Lower lobe of right lung (tissue), 2 donors: ENCODE measurements around the gene KIRREL3. TPM values are rescaled to one million over a fixed set of nuclear protein-coding genes. Genes with fewer than 3 reads are reported as not detected.

Source experiments
- ATAC-seq, 2 donors: fragments of 200-7000 bp; cut with Tn5 transposase; one replicate each; pipeline ENCODE4 v1.9.1; 2020 to 2022; ENCODE audit warnings: mild to moderate bottlenecking in 2 of 2, moderate library complexity in 2 of 2
- DNase-seq: peaks from one replicate; pipeline ENCODE4 v3.0.0-alpha.2; 2020
- H3K27ac ChIP-seq: fragments of 200-600 bp; one replicate; pipeline ENCODE4 v1.8.0; 2022
- H3K27me3 ChIP-seq: fragments of 200-600 bp; one replicate; pipeline ENCODE4 v1.8.0; 2022; ENCODE audit warnings: low read depth
- H3K36me3 ChIP-seq: fragments of 200-600 bp; one replicate; pipeline ENCODE4 v1.8.0; 2022; ENCODE audit warnings: mild to moderate bottlenecking
- H3K4me1 ChIP-seq: fragments of 200-600 bp; one replicate; pipeline ENCODE4 v1.8.0; 2022
- H3K4me3 ChIP-seq: fragments of 200-600 bp; one replicate; pipeline ENCODE4 v1.8.0; 2022; ENCODE audit warnings: mild to moderate bottlenecking
- H3K9me3 ChIP-seq: fragments of 200-600 bp; one replicate; pipeline ENCODE4 v1.8.0; 2022
- CTCF ChIP-seq: fragments of 200-600 bp; IDR thresholded peaks from one replicate; pipeline ENCODE4 v1.8.0; 2022; ENCODE audit warnings: antibody characterized with exemption, mild to moderate bottlenecking
- intact Hi-C: fragments of 100-400 bp; cut with DNase I; formaldehyde crosslinking; loops from one replicate; pipeline ENCODE4 v1.11.0; 2022
- total RNA-seq: library from RNA; stranded (reverse); fragmentation: NEBNext Ultra II Directional; extraction: Animal tissue kit (Norgen Biotek cat#: 25700); gene quantifications from one replicate; pipeline ENCODE4 v1.2.1, GENCODE V29; 2021
- donor health status: DM: no; HTN: yes; CAD: no; lungs with severe emphysema.

The KIRREL3 gene
- total RNA-seq, 1 donor from 2014 or later: 0.15 TPM

GRCh38 chr11:126492331-126493082 lies 508.1 kb downstream of the KIRREL3 start:
- H3K36me3 ChIP-seq: no peaks in the 10 kb centered on the region
- DNase-seq (no peak), ATAC-seq (no peak)
- no peaks in the 10 kb centered on the region for H3K9me3 ChIP-seq
- H3K27ac ChIP-seq: no peak overlapping the region
- H3K4me1 ChIP-seq: no peaks in the 10 kb centered on the region
- no peak for TF ChIP-seq CTCF
- intact Hi-C loops: no loop called here
- H3K4me3 ChIP-seq: no peak overlapping the region
- H3K27me3 ChIP-seq: no peaks in the 10 kb centered on the region

GRCh38 chr11:126491092-126491491 lies 509.5 kb downstream of the KIRREL3 start:
- Histone ChIP-seq H3K4me3 (no peak overlapping the region), H3K9me3 (no peaks in the 10 kb centered on the region), H3K27ac (no peak overlapping the region), H3K4me1 (no peaks in the 10 kb centered on the region), H3K27me3 (no peaks in the 10 kb centered on the region), H3K36me3 (no peaks in the 10 kb centered on the region)
- no peak for ATAC-seq
- DNase-seq: no peak
- intact Hi-C loops: no loop called here
- no peak for TF ChIP-seq CTCF

DNA sequence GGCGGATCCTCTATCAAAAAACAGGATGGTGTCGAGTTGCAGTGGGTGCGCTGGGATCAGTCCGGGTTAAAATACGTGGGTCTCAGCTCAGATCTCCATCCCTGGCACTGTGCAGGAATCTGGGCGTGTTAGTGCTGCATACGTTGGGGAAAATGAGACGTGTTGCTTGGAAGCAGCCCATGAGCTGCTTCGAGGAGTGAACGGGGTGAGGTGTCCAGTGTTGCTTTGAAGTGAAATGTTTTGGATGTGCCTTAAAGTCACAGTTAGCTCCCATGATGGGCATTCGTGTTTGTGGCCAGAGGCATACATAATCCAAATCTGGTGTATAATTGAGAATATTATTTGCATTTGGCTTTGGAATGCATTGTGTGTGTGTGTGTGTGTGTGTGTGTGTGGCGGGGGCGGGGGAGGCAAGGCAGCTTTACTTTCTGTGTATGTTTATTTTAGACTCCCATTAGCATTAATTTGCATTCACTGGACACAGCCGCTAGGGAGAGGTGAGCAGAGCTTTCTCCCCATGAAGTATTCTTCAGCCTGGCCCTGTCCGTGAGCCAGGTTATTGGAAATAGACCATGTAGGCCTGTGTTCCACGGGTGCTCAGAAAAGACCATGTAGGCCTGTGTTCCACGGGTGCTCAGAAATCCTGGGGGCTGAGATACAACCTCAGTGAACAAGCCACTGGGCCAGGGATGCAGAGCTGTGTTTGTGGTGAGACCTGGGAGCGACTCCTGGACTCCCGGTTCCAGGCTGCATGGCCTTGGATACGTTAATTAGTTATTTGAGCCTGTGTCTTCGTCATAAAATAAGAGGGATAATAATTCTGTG lies 510.5 kb downstream of the KIRREL3 start:
- no peak overlapping the region for H3K4me3 ChIP-seq
- H3K4me1 ChIP-seq: no peaks in the 10 kb centered on the region
- ATAC-seq: no peak
- no peaks in the 10 kb centered on the region for H3K27me3 ChIP-seq
- TF ChIP-seq CTCF: no peak
- no peak overlapping the region for H3K27ac ChIP-seq
- intact Hi-C loops: no loop called here
- H3K36me3 ChIP-seq: no peaks in the 10 kb centered on the region
- no peaks in the 10 kb centered on the region for H3K9me3 ChIP-seq
- no peak for DNase-seq

- Histone ChIP-seq H3K9me3 (no peaks in the 10 kb centered on the region), H3K4me1 (no peaks in the 10 kb centered on the region), H3K27me3 (no peaks in the 10 kb centered on the region), H3K4me3 (no peak overlapping the region), H3K27ac (no peak overlapping the region), H3K36me3 (no peaks in the 10 kb centered on the region)
- intact Hi-C loops: no loop called here
- TF ChIP-seq CTCF: no peak
- ATAC-seq (no peak), DNase-seq (no peak)
Measured at GRCh38 chr11:126488591-126489370, 511.8 kb downstream of the KIRREL3 start.

DNA sequence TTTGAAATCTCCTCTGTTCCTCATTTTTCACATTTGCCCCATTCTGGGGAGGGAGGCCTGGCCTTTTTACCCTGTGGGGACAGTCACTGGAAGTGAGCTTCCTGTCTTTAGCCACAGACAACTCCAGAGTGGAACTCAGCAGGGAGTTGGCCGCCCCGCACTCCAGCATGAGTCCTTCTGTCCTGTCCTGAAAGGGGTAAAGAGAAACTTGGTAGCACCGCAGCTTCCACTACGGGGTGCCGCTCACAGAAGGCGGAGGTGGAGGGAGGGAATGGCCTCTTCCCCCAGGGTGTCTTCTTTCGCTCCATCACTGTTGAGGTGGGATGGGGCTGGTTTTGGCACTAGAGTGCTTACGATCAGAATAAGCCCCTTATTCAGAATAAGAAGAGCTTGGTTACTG lies 512.9 kb downstream of the KIRREL3 start:
- Histone ChIP-seq H3K9me3 (no peaks in the 10 kb centered on the region), H3K27ac (no peak overlapping the region), H3K36me3 (no peaks in the 10 kb centered on the region), H3K4me3 (no peak overlapping the region), H3K4me1 (no peaks in the 10 kb centered on the region), H3K27me3 (no peaks in the 10 kb centered on the region)
- DNase-seq (peak; percentile 42), ATAC-seq (no peak)
- intact Hi-C loops: no loop called here
- no peak for TF ChIP-seq CTCF
